Glutamatergic neuron (in vitro differentiated cells): ENCODE measurements around the gene TBC1D22A. TPM values are rescaled to one million over a fixed set of nuclear protein-coding genes. Genes with fewer than 3 reads are reported as not detected.
A peak's percentile ranks its signal among the peaks of the same experiment; 100 is the strongest.

Experiments used
- DNase-seq: peaks from one replicate; pipeline ENCODE4 v3.0.0; 2022
- H3K27ac Mint-ChIP-seq: one replicate; pipeline ENCODE4 v1.8.0; 2020; ENCODE audit warnings: mild to moderate bottlenecking, mixed read lengths, inconsistent platforms; ENCODE audit not compliant: unreplicated experiment
- H3K27me3 Mint-ChIP-seq: one replicate; pipeline ENCODE4 v1.8.0; 2020; ENCODE audit warnings: mild to moderate bottlenecking, moderate library complexity, mixed read lengths, inconsistent platforms; ENCODE audit not compliant: unreplicated experiment
- H3K36me3 Mint-ChIP-seq: one replicate; pipeline ENCODE4 v1.8.0; 2020; ENCODE audit warnings: mild to moderate bottlenecking, mixed read lengths, inconsistent platforms; ENCODE audit not compliant: unreplicated experiment
- H3K4me1 Mint-ChIP-seq: one replicate; pipeline ENCODE4 v1.8.0; 2020; ENCODE audit warnings: mild to moderate bottlenecking, low read depth, mixed read lengths, inconsistent platforms; ENCODE audit not compliant: unreplicated experiment
- H3K4me3 Mint-ChIP-seq: one replicate; pipeline ENCODE4 v1.8.0; 2020; ENCODE audit warnings: mild to moderate bottlenecking, mixed read lengths, inconsistent platforms; ENCODE audit not compliant: unreplicated experiment
- H3K9me3 Mint-ChIP-seq: one replicate; pipeline ENCODE4 v1.8.0; 2020; ENCODE audit warnings: mild to moderate bottlenecking, moderate library complexity, mixed read lengths, inconsistent platforms; ENCODE audit not compliant: unreplicated experiment
- CTCF ChIP-seq: fragments of 200-600 bp; sonication (generic); IDR thresholded peaks from one replicate; pipeline ENCODE4 v1.5.0; 2021; ENCODE audit not compliant: partially characterized antibody, unreplicated experiment
- total RNA-seq: library from RNA; stranded (reverse); fragmentation: NEBNext Ultra II Directional; extraction: Animal tissue kit (Norgen Biotek cat#: 25700); gene quantifications from one replicate; pipeline ENCODE4 v1.2.1, GENCODE V29; 2021; ENCODE audit not compliant: unreplicated experiment

The TBC1D22A gene
- total RNA-seq, 1 donor from 2014 or later = 23.0 TPM

GRCh38 chr22:46723882-46724281, 38.6 kb upstream of the TBC1D22A start:
- H3K36me3 Mint-ChIP-seq = no peaks in the 10 kb centered on the region
- peaks cover 32% of the 10 kb centered on the region for H3K4me1 Mint-ChIP-seq
- peaks cover 9% of the 10 kb centered on the region for H3K9me3 Mint-ChIP-seq
- H3K27me3 Mint-ChIP-seq = peaks cover 5% of the 10 kb centered on the region
- no peak overlapping the region for H3K27ac Mint-ChIP-seq
- no peak for TF ChIP-seq CTCF
- H3K4me3 Mint-ChIP-seq = no peak overlapping the region
- DNase-seq = no peak

- TF ChIP-seq CTCF = no peak
- H3K27ac Mint-ChIP-seq = peak overlapping the region; percentile 91
- peaks cover 34% of the 10 kb centered on the region for H3K4me1 Mint-ChIP-seq
- H3K27me3 Mint-ChIP-seq = peaks cover 5% of the 10 kb centered on the region
- peaks cover 9% of the 10 kb centered on the region for H3K9me3 Mint-ChIP-seq
- no peak overlapping the region for H3K4me3 Mint-ChIP-seq
- DNase-seq = no peak
- H3K36me3 Mint-ChIP-seq = no peaks in the 10 kb centered on the region
These were observed 37.4 kb upstream of the TBC1D22A start for GRCh38 chr22:46725096-46725495.

- peak overlapping the region; percentile 74 for H3K4me3 Mint-ChIP-seq
- peak overlapping the region; percentile 91 for H3K27ac Mint-ChIP-seq
- no peaks in the 10 kb centered on the region for H3K36me3 Mint-ChIP-seq
- H3K4me1 Mint-ChIP-seq = peaks cover 41% of the 10 kb centered on the region
- DNase-seq = peak; percentile 49
- H3K9me3 Mint-ChIP-seq = peaks cover 11% of the 10 kb centered on the region
- no peak for TF ChIP-seq CTCF
- peaks cover 10% of the 10 kb centered on the region for H3K27me3 Mint-ChIP-seq
These were observed 36.1 kb upstream of the TBC1D22A start for GRCh38 chr22:46726066-46726985.

- Mint-ChIP-seq H3K36me3 (no peaks in the 10 kb centered on the region), H3K27ac (peak overlapping the region; percentile 91), H3K4me1 (peaks cover 42% of the 10 kb centered on the region), H3K27me3 (peaks cover 13% of the 10 kb centered on the region), H3K4me3 (peak overlapping the region; percentile 52), H3K9me3 (peaks cover 14% of the 10 kb centered on the region)
- DNase-seq = no peak
- no peak for TF ChIP-seq CTCF
These were observed 35.5 kb upstream of the TBC1D22A start for GRCh38 chr22:46726986-46727317.

- Mint-ChIP-seq H3K36me3 (no peaks in the 10 kb centered on the region), H3K9me3 (peaks cover 14% of the 10 kb centered on the region), H3K27ac (no peak overlapping the region), H3K27me3 (peaks cover 13% of the 10 kb centered on the region), H3K4me1 (peaks cover 46% of the 10 kb centered on the region), H3K4me3 (no peak overlapping the region)
- no peak for TF ChIP-seq CTCF
- no peak for DNase-seq
These were observed 34.6 kb upstream of the TBC1D22A start for GRCh38 chr22:46727813-46728364.
